DMS53 (cell line): ENCODE results near the gene HOXC10.
A peak's percentile ranks its signal among the peaks of the same experiment; 100 is the strongest.

Source experiments
- DNase-seq: peaks from one replicate; lab custom pipeline; 2025; lab: John Stamatoyannopoulos, UW

HOXC10 gene

DNA sequence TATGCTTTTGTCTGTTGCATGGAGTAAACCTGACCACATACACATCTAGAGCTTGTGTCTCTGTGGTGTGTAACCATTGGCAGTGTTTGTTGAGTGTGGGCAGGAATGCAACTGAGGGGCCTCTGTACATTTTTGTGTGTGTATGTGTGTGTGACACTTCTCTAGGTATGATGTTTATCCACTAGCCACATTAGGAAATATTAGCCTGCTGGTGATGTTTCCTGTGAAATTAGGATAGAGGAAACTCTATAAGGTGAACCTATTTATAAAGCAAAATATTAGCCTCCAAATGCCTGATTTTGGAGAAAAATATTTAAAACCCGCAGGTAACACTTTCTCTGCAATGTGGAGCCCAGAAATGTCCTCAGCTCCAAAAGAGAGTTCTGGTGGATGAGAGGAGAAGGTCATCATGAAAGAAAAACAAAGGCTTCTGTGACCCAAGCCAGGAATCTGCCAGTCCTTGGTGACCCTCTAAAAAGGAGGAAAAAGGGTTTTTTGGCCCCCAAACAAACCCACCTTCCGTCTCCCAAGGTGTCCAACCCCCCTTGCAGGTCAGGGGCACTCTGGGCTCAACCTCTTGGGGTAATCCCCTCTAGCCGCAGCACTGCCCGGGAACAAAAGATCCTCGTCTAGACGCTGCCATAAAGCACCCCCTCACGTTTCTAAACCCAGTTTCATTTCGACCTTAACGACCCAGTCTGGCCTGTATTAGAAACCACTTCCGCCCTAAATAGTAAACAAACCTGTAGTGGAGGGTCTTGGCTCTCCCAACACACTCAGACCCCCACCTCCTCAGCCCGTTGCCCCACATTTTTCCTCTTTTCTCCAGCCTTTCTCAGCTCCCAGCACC lies 7.1 kb upstream of the HOXC10 start:
- DNase-seq = no peak

- DNase-seq = no peak
Measured at GRCh38 chr12:53978477-53979356, 6.2 kb upstream of the HOXC10 start.

GRCh38 chr12:53980104-53980801 lies 4.7 kb upstream of the HOXC10 start:
- DNase-seq = no peak

GRCh38 chr12:53980802-53981496 lies 4.0 kb upstream of the HOXC10 start:
- DNase-seq = no peak

DNA sequence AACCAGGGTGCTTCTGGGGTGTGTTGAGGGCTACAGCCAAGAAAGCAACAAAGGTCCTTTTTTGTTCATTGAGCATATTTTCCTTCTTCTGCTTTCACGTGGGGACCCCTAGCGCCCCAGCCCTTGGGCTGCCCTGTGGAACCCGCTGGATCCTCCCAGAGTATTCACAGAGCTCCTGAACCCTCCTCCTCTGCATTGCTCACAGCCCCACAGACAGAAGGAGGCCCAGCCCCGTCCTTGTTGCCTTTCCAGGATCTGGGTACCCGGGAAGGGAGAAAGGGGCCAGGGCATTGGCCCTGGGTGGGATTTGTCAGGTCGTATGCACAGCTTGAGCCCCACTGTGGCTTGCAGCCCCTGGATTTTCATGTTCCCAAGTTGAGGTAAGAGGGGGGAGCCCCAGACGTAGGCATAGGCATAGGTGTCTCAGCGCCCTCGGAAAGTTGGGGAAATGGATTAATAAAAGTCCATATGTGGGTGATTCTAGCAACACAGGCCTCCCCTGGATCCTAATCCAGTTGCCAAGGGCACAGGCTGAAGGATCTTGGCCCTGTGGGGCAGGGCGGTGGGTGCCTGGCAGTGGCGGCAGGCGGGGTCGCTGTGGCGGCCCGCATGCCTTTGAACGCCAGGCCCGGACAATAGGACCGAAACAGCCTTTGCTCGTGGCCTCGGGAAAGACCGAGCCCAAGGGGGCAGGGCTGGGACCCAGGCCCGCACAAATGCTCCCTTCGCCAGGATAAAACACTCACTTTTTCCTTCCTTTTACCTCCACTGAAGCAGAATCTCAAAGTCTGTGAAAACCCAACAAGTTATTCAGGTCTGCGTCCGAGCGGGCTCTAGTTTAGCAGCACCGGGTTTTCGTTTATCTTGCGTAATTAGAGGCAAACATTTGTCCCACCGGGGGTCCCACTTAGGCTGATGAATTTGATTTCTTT lies 3.0 kb upstream of the HOXC10 start:
- DNase-seq = no peak

- no peak for DNase-seq
Measured at GRCh38 chr12:53982648-53983567, 2.0 kb upstream of the HOXC10 start.

GRCh38 chr12:53983568-53983949 lies 1.4 kb upstream of the HOXC10 start:
- DNase-seq = no peak

DNA sequence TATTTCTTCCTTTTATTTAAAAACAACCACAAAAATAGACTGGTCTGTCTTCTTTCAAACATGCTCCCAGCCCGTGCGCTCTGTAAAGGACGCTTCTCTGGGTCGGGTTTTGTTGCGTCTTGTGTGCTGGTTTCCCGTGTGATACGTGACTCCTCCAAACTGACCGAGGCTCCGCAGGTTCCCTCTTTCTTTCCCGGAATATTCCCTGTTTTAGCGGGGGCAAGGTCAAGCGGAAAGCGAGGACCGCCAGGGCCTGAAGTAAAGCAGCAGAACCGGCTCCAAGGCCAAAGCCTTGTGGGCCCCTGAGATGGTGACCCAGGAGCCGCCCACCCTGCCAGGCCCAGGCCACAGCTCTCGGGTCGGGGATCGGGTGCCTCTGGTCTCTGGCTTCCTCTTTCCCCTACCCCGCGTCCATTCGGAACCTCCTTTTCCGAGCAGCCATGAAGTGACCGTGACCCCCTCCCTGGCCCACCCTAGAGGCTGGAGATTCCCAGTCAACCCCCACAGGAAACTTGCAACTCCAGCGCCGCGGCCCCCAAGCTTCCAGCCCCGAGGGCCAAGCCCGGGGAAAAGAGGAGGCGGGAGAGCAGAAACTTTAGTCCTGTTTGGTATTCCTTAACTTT lies 885 bp upstream of the HOXC10 start:
- DNase-seq = no peak

GRCh38 chr12:53985692-53985993 lies 697 bp downstream of the HOXC10 start:
- DNase-seq = no peak

DNA sequence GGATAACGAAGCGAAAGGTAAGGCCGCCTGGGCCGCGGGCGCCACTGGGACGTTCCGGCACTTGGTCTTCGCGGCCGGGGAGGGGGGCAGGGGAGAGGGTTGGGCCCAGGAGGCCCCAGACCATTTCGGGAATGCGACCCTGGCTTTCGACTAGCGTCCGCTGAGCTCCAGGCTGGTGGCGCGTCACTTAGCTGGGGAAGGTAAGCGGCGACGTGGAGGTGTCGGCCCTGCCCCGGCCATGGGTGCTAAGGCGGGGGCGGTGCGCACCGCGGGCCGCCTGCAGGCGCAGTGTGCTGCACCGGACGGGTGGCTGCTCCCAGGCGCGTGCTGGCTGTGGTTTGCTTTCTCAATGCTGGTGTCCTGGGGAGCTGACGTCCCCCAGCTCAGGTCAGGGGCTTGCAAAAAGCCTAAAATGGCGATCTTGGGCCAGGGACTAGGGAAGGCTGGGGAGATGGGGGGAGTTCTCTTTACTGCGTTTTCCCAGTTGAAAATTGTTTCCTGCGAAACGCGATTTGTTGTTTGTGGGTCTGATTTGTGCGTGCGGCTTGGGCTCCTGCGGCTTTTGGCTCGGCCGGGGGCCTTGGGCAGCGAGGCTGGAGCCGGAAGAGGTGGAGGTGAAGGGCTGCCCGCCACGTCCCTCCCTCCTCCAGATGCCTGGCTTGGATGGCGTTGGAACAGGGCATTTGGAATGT lies 1.2 kb downstream of the HOXC10 start:
- DNase-seq = no peak

DNA sequence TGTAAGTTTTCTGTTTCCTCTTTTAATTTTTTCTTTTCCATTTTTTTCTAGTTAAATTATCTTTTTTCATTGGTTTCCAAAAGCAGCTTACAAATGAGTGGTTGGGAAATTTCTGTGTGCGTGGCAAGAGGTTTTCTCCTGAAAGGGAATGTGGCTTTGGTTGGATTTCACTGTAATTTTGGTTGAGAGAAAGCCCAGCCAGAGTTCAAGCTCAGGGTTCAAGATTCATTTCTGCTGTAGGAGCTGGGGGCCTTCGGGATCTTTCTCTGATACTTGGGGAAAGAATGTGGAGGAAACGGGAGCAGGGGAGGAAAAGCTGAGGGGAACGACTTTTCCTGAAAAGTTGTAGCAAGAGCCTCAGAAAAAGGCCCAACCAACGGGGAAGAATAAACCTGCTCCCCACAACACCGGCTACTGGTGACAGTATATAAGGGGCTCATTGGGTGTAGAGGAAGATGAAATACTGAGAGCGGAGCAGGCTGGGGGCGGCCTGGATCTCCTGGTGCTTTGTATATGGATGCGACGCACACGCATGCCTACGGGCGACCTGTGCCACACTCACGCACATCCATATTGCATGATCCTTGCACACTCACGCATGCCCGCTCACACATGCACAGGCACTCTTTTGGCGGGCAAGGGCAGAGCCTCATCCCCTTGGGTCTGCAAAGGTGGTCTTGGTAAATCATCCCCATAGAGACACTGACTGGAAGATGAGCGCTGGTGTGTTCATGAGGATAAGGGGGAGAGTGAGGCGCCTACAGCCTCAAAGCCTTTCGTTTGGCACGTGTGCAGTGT lies 1.9 kb downstream of the HOXC10 start:
- DNase-seq = no peak

DNA sequence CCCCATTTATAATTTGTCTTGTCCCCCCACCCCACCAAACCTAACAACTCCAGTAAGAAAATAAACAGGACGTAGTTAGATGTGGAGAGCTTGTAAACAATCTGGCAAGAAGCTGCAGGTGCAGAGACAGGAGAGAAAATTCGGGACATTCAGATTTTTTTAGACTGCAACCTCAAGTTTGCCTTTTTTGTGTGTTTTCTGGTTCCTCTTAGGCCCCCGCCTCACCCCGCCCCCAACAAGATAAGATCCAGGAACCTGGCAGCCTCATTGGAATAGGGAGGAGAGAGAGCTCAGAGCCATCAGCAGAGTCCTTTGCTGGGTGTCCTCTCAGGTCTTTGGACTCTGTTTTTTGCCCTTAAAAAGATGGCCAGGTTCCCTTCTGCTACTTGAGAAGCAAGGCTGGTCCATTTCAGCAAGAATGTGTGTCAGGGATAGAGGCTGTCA lies 2.9 kb downstream of the HOXC10 start:
- no peak for DNase-seq

DNA sequence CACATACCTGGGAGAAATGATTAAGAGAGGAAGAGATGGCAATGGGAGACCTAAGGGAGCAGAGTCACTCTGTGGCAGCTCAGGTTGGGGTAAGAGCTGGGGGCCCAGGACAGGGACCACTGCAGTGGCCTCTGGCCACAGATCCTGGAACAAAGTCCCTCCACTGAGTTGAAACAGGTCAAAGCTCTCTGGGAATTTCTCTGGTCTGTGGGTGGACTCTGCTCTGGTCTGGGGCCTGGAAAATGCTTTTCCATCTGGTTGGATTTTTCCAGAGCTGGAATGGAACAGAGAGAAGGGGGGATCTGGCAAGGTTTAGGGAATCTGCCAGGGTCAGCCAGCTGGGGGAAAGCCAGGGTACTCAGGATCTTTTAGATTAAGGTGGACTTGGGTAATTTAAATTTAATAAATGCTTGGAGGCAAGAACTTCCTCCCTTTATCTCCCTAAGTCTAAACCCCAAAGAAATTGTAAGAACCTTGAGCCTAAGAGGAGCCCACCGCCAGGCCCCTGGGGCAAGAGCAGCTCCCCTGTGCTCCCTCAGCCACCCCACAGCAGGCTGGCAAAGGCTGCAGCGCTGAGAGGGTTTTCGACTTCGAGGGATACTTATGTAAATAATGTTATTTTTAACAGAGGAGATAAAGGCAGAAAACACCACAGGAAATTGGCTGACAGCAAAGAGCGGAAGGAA lies 3.7 kb downstream of the HOXC10 start:
- DNase-seq = no peak

DNA sequence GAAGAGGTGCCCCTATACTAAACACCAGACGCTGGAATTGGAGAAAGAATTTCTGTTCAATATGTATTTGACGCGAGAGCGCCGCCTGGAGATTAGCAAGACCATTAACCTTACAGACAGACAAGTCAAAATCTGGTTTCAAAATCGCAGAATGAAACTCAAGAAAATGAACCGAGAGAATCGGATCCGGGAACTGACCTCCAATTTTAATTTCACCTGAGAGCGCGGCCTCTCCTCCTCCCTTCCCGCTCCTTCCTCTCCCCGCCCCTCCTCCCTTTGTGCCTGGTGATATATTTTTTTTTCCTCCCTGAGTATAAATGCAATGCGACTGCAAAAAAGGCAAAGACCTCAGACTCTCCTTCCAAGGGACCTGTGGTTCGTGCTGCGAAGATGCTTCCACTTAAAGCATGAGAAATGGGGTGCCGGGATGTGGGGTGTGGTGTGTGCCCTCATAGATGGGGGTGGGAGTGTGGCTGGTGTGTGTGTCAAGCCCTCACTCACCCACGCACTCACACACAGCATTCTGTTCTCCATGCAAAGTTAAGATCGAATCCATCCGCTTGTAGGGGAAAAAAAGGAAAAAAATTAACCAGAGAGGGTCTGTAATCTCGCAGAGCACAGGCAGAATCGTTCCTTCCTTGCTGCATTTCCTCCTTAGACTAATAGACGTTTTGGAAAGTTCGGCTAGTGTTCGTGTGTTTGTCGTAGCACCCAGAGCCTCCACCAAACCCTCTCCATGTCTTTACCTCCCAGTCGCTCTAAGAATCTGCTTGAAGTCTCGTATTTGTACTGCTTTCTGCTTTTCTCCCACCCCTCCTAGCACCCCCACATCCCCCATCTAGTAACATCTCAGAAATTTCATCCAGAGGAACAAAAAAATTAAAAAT lies 4.5 kb downstream of the HOXC10 start:
- peak; percentile 67 for DNase-seq

- DNase-seq = no peak
Measured at GRCh38 chr12:53990311-53991076, 5.5 kb downstream of the HOXC10 start.

GRCh38 chr12:53991077-53991460 lies 6.1 kb downstream of the HOXC10 start:
- DNase-seq = no peak
